GM20431 (cell line): ENCODE measurements around the gene MLF1.

Experiments used
- in situ Hi-C: fragments of 300-500 bp; cut with MseI, MboI; formaldehyde crosslinking; loops from one replicate; pipeline ENCODE4 v1.15.0; 2020; ENCODE audit warnings: low sequenced_read_pairs; ENCODE audit not compliant: unreplicated experiment

Gene MLF1

GRCh38 chr3:158572766-158573060 lies 1.7 kb downstream of the MLF1 start:
- in situ Hi-C loops = no loop called here

DNA sequence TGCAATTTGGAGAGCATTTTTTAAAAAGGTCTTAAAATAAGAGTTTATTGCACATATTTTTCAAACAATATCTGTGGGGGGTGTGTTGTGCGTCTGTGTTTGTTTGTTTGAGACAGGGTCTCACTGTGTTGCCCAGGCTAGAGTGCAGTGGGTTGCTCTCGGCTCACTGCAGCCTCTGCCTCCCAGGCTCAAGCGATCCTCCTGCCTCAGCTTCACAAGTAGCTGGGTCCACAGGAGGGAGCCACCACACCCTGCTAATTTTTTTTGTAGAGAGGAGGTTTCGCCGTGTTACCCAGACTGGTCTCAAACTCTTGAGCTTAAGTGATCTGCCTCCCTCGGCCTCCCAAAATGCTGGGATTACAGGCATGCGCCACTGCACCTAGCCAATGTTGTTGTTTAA lies 2.7 kb downstream of the MLF1 start:
- in situ Hi-C loops = no loop called here

- in situ Hi-C loops = no loop called here
Measured at GRCh38 chr3:158574646-158575045, 3.7 kb downstream of the MLF1 start.

GRCh38 chr3:158590223-158590622 lies 19.2 kb downstream of the MLF1 start:
- in situ Hi-C loops = no loop called here

DNA sequence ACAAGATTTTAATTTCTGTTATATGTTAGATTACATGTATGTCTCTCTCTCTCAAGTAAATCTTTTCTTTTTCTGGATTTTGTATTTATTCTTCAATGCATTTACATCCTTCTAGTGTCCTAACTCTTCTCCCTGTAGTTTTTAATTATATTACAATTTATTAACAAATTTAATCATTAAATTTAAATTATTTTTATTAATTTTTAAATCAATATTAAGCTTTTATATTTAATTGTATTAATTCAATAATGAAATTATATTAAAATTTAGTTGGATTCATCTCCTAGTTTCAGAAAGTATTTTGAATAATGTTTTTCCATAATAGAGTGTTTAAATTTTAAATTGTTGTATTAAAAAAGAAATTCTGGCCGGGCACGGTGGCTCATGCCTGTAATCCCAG lies 29.8 kb downstream of the MLF1 start:
- in situ Hi-C loops = no loop called here

DNA sequence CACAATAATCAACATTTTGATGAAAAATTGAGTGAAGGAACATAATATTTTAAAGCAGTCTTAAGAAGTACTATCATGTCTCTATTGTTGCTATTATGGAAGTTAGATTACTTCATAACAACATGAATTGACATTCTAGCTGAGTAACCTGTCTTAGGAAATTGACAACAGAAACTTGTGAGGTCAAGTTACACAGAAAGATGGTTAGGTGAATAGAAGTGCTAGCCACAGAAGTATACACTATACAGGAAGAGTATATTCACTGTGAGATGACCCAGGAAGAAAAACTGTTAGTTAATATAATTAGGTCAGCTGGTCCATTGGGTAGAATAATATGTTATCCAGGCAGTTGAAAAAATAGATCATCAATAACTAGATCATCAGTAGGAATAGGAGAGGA lies 31.2 kb downstream of the MLF1 start:
- in situ Hi-C loops = no loop called here

- in situ Hi-C loops = no loop called here
Measured at GRCh38 chr3:158617982-158618875, 47.2 kb downstream of the MLF1 start.

- in situ Hi-C loops = no loop called here
Measured at GRCh38 chr3:158625881-158626280, 54.9 kb downstream of the MLF1 start.

GRCh38 chr3:158631981-158632380 lies 61.0 kb downstream of the MLF1 start:
- in situ Hi-C loops = no loop called here

DNA sequence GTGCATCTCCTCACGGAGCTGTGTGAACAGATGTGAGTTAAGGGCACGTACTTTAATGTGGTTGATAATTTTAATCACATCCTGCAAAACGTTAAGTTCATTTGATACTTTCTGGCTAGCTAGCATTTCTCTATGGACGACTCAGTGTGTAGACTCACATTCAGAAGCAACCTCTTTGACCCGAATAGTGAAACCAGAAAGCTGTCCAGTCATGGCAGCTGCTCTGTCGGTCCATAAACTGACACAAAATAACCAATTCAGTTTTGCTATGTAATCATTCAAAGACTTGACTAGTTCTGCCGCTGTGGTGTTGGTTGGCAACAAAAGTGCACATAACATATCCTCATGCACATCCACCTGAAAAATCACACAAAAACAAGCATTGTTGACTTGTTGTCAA lies 69.7 kb downstream of the MLF1 start:
- in situ Hi-C loops = no loop called here

- in situ Hi-C loops = no loop called here
Measured at GRCh38 chr3:158642005-158642404, 71.0 kb downstream of the MLF1 start.

- in situ Hi-C loops = no loop called here
Measured at GRCh38 chr3:158642474-158643210, 71.6 kb downstream of the MLF1 start.

DNA sequence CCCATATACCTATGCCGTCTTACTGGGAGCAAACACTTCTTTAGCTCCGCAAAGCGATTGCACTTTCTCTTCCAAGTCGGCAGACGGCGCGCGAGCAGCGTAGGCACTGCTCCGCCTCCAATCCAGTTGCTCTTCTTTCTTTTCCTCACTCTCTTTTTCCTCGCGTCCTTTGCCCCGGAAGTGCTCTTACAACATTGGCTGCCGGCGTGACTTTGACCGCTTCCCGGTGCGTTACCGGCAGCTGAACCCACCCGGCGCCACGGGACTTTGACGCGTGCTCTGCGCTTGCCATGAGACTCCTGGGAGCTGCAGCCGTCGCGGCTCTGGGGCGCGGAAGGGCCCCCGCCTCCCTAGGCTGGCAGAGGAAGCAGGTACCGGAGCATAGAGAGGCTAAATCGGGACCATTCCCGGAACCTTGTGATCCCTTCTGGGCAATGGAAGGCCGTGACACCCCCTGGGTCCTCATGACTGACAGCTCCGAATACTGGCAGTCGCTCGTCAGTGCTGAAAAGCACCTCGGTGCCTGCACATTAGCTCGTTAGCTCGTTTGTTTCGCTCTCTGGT lies 73.4 kb downstream of the MLF1 start, which contains the start of gene GFM1:
TSS of gene GFM1 (plus strand) at position 183 of the 564 bp plus-strand sequence. CDS start at position 291, 108 bp downstream.
- in situ Hi-C loops = no loop called here

GRCh38 chr3:158649791-158650190 lies 78.8 kb downstream of the MLF1 start:
- in situ Hi-C loops = no loop called here

GRCh38 chr3:158651192-158651591 lies 80.2 kb downstream of the MLF1 start:
- in situ Hi-C loops = no loop called here

DNA sequence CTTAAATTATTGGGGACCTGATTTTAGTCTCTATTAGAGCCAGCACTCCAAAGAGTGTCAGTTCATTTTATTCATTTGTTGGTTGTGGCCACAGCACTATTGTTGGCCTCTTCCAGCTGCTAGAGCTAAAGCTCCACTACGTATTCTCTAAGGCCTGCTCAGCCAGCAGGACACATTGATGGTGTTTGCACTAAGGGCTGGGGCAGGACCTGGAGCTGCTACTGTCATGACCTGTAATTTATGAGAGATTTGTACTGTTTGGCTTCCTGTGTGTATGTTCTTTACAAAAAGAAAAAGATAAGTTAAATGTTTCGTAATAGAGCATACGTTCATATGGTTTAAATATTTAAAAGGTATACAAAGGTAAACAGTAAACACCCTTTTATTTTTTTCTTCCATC lies 81.5 kb downstream of the MLF1 start:
- in situ Hi-C loops = no loop called here
